ENCODE data around the gene THRA. TPM values are rescaled to one million over a fixed set of nuclear protein-coding genes. Genes with fewer than 3 reads are reported as not detected.

Gene THRA
- total and polyA plus RNA-seq, 2 donors (not counting 3 experiments of a cell fraction or from before 2014, with no cell fraction given): 17.4 to 29.6 TPM

GRCh38 chr17:40093005-40093579 is 30.3 kb downstream of the THRA start:
- Histone ChIP-seq H3K9me3 (replicated peaks; ENCODE audit: control insufficient read depth, insufficient read depth, low read length) (no peaks in the 10 kb centered on the region), H3K4me3 (replicated peaks in 1 of 3; ENCODE audit: insufficient read depth in 1 of 3, low read depth in 1 of 3, low read length in 3 of 3) (no peak overlapping the region), H3K4me1 (ENCODE audit: control insufficient read depth, extremely low read depth, insufficient read depth, low read length) (peaks cover 6% of the 10 kb centered on the region), H3K79me2 (ENCODE audit: control insufficient read depth, insufficient read depth, low read length) (no peaks in the 10 kb centered on the region), H2AFZ (ENCODE audit: low read depth, low read length) (no peak overlapping the region), H4K20me1 (replicated peaks; ENCODE audit: control insufficient read depth, extremely low read depth, insufficient read depth, low read length) (no peaks in the 10 kb centered on the region), H3K4me2 (ENCODE audit: insufficient read depth, low read length) (no peak overlapping the region), H3K27ac (ENCODE audit: insufficient read depth, low read depth, low read length) (no peak overlapping the region), H3K9me1 (replicated peaks; ENCODE audit: control insufficient read depth, extremely low read depth, insufficient read depth, low read length) (no peaks in the 10 kb centered on the region), H3K27me3 (ENCODE audit: control insufficient read depth in 2 of 2, insufficient read depth in 2 of 2, low read length in 2 of 2) (no peaks in the 10 kb centered on the region), H3K36me3 (ENCODE audit: control insufficient read depth in 2 of 2, extremely low read depth in 1 of 2, insufficient read depth in 2 of 2, low read length in 2 of 2) (peaks cover 0 to 39% of the 10 kb centered on the region in 2 experiments), H3K9ac (replicated peaks; ENCODE audit: extremely low read depth, insufficient read depth, low read length) (no peak overlapping the region)
- no peak for TF ChIP-seq POLR2AphosphoS5 (IDR thresholded peaks at IDR 0.05; ENCODE audit: insufficient read depth, low read depth, low read length)
- no TSS peak for BruUV-seq (replicated peaks)
- ChIA-PET CTCF (interaction anchor here (1.0 to 2.1 kb wide), 4 partner anchors 9 to 20 kb away, joined by 3 to 10 read pairs (median 7); no protein-coding TSS in a partner anchor), POLR2A (interaction anchor here (1.4 kb wide), 1 partner anchor 20 kb away, joined by 4 read pairs; no protein-coding TSS in a partner anchor)
- dilution Hi-C loops (cut with MboI; ENCODE audit: extremely low pct_ligation_motif_present, low sequenced_read_pairs) (no loop called here), intact Hi-C loops (cut with micrococcal nuclease) (no loop called here)
- no peak for DNase-seq (ENCODE audit: low read depth, low spot score)
- no peak for FAIRE-seq

GRCh38 chr17:40093580-40094201 is 30.9 kb downstream of the THRA start:
- DNase-seq (ENCODE audit: low read depth, low spot score): no peak
- no peaks in the 10 kb centered on the region for H3K79me2 ChIP-seq (ENCODE audit: control insufficient read depth, insufficient read depth, low read length)
- TF ChIP-seq EZH2 (IDR thresholded peaks at IDR 0.05; ENCODE audit: borderline replicate concordance, low read depth, low read length, severe bottlenecking) (no peak), POLR2A (IDR thresholded peaks at IDR 0.05; ENCODE audit: low read depth, low read length) (no peak), CTCF (IDR thresholded peaks at IDR 0.05; ENCODE audit: extremely low read depth in 1 of 2, insufficient read depth in 1 of 2, low read depth in 1 of 2, low read length in 2 of 2) (no peak), MAX (IDR thresholded peaks at IDR 0.05; ENCODE audit: insufficient read depth, insufficient read length) (no peak)
- H3K9me1 ChIP-seq (replicated peaks; ENCODE audit: control insufficient read depth, extremely low read depth, insufficient read depth, low read length): no peaks in the 10 kb centered on the region
- FAIRE-seq: no peak
- dilution Hi-C loops (cut with MboI; ENCODE audit: extremely low pct_ligation_motif_present, low sequenced_read_pairs) (no loop called here), intact Hi-C loops (cut with micrococcal nuclease) (no loop called here)
- H4K20me1 ChIP-seq (replicated peaks; ENCODE audit: control insufficient read depth, extremely low read depth, insufficient read depth, low read length): no peaks in the 10 kb centered on the region
- H3K4me3 ChIP-seq (replicated peaks in 1 of 3; ENCODE audit: insufficient read depth in 1 of 3, low read depth in 1 of 3, low read length in 3 of 3): no peak overlapping the region
- H3K9ac ChIP-seq (replicated peaks; ENCODE audit: extremely low read depth, insufficient read depth, low read length): no peak overlapping the region
- no peak overlapping the region for H2AFZ ChIP-seq (ENCODE audit: low read depth, low read length)
- H3K27me3 ChIP-seq (ENCODE audit: control insufficient read depth in 2 of 2, insufficient read depth in 2 of 2, low read length in 2 of 2): no peaks in the 10 kb centered on the region
- POLR2A ChIA-PET: interaction anchor here (1.4 kb wide), 1 partner anchor 19 kb away, joined by 4 read pairs; no protein-coding TSS in a partner anchor
- no peaks in the 10 kb centered on the region for H3K9me3 ChIP-seq (replicated peaks; ENCODE audit: control insufficient read depth, insufficient read depth, low read length)
- H3K4me2 ChIP-seq (ENCODE audit: insufficient read depth, low read length): no peak overlapping the region
- no peak overlapping the region for H3K27ac ChIP-seq (ENCODE audit: insufficient read depth, low read depth, low read length)
- no TSS peak for BruUV-seq (replicated peaks)
- H3K36me3 ChIP-seq (ENCODE audit: control insufficient read depth in 2 of 2, extremely low read depth in 1 of 2, insufficient read depth in 2 of 2, low read length in 2 of 2): peaks cover 0 to 34% of the 10 kb centered on the region in 2 experiments
- CTCF ChIA-PET: interaction anchor here (1.0 to 2.1 kb wide), 4 partner anchors 9 to 19 kb away, joined by 3 to 10 read pairs (median 7); no protein-coding TSS in a partner anchor
- H3K4me1 ChIP-seq (ENCODE audit: control insufficient read depth, extremely low read depth, insufficient read depth, low read length): peaks cover 12% of the 10 kb centered on the region

Data from endothelial cell of umbilical vein (primary cell).